ENCODE measurements around the gene LRP8.

- TF ChIP-seq CTCF (IDR thresholded peaks at IDR 0.05): no peak
- TF ChIP-seq EZH2 (IDR thresholded peaks at IDR 0.05; ENCODE audit: borderline replicate concordance, insufficient read depth, low read depth, low read length, poor library complexity, severe bottlenecking): no peak
These were observed 48.3 kb downstream of the LRP8 start for GRCh38 chr1:53279296-53280200.

Measured in B cell (primary cell).